ENCODE data around the gene PHRF1.
"Not testable (repeated sequence)": the region's sequence is repeated elsewhere in the genome, so short reads cannot be mapped to it uniquely, and the experiment has no call there.

The PHRF1 gene

GRCh38 chr11:568306-569157 lies 7.7 kb upstream of the PHRF1 start:
- no peak for TF ChIP-seq EZH2phosphoT487 (IDR thresholded peaks at IDR 0.05; ENCODE audit: low read depth)
- peaks cover 19% of the 10 kb centered on the region for H4K20me1 ChIP-seq (ENCODE audit: insufficient read depth, low read length)
- peak overlapping the region; percentile 80 for H3K9ac ChIP-seq (ENCODE audit: low read length)
- peaks cover 14% of the 10 kb centered on the region for H3K4me1 ChIP-seq (ENCODE audit: low read length)
- peak overlapping the region; percentile 86 for H3K4me3 ChIP-seq (ENCODE audit: low read length)
- H3K27ac ChIP-seq (ENCODE audit: low read length) = peak overlapping the region; percentile 11; the same call in 1 of the 2 replicates
- H3K79me2 ChIP-seq (ENCODE audit: low read length) = peaks cover 16% of the 10 kb centered on the region
- no peak overlapping the region for H2AFZ ChIP-seq (ENCODE audit: low read depth, low read length)
- peak overlapping the region; percentile 94 for H3K4me2 ChIP-seq (ENCODE audit: low read length)
- H3K27me3 ChIP-seq (ENCODE audit: low read depth, low read length) = no peaks in the 10 kb centered on the region
- H3K36me3 ChIP-seq (replicated peaks; ENCODE audit: low read depth, low read length) = peaks cover 23% of the 10 kb centered on the region
- H3K9me3 ChIP-seq (ENCODE audit: insufficient read depth, low read length) = no peaks in the 10 kb centered on the region

- peak overlapping the region; percentile 86 for H3K4me3 ChIP-seq (ENCODE audit: low read length)
- H2AFZ ChIP-seq (ENCODE audit: low read depth, low read length) = no peak overlapping the region
- H3K9me3 ChIP-seq (ENCODE audit: insufficient read depth, low read length) = no peaks in the 10 kb centered on the region
- peaks cover 16% of the 10 kb centered on the region for H3K79me2 ChIP-seq (ENCODE audit: low read length)
- peak overlapping the region; percentile 84 for H3K4me2 ChIP-seq (ENCODE audit: low read length)
- H3K27me3 ChIP-seq (ENCODE audit: low read depth, low read length) = no peaks in the 10 kb centered on the region
- TF ChIP-seq CTCF (IDR thresholded peaks at IDR 0.05; ENCODE audit: low read depth, low read length) = no peak
- no peak for TF ChIP-seq EZH2phosphoT487 (IDR thresholded peaks at IDR 0.05; ENCODE audit: low read depth)
- H3K9ac ChIP-seq (ENCODE audit: low read length) = peak overlapping the region; percentile 80
- peak overlapping the region; percentile 11; the same call in 1 of the 2 replicates for H3K27ac ChIP-seq (ENCODE audit: low read length)
- H3K4me1 ChIP-seq (ENCODE audit: low read length) = peaks cover 14% of the 10 kb centered on the region
- peaks cover 15% of the 10 kb centered on the region for H4K20me1 ChIP-seq (ENCODE audit: insufficient read depth, low read length)
- peaks cover 23% of the 10 kb centered on the region for H3K36me3 ChIP-seq (replicated peaks; ENCODE audit: low read depth, low read length)
Observed at GRCh38 chr11:569158-569885, 6.9 kb upstream of the PHRF1 start.

- Histone ChIP-seq H3K4me1 (ENCODE audit: low read length) (peaks cover 16% of the 10 kb centered on the region), H2AFZ (ENCODE audit: low read depth, low read length) (no peak overlapping the region), H4K20me1 (ENCODE audit: insufficient read depth, low read length) (peaks cover 7% of the 10 kb centered on the region), H3K27ac (ENCODE audit: low read length) (no peak overlapping the region), H3K4me2 (ENCODE audit: low read length) (no peak overlapping the region), H3K4me3 (ENCODE audit: low read length) (no peak overlapping the region), H3K36me3 (replicated peaks; ENCODE audit: low read depth, low read length) (peaks cover 12% of the 10 kb centered on the region), H3K27me3 (ENCODE audit: low read depth, low read length) (no peaks in the 10 kb centered on the region), H3K79me2 (ENCODE audit: low read length) (peaks cover 16% of the 10 kb centered on the region), H3K9me3 (ENCODE audit: insufficient read depth, low read length) (no peaks in the 10 kb centered on the region), H3K9ac (ENCODE audit: low read length) (no peak overlapping the region)
- TF ChIP-seq CTCF (IDR thresholded peaks at IDR 0.05; ENCODE audit: low read depth, low read length) = no peak
Observed at GRCh38 chr11:571802-572185, 4.5 kb upstream of the PHRF1 start.

- no peak for TF ChIP-seq CTCF (IDR thresholded peaks at IDR 0.05; ENCODE audit: low read depth, low read length)
- no peak for TF ChIP-seq EZH2phosphoT487 (IDR thresholded peaks at IDR 0.05; ENCODE audit: low read depth)
- Histone ChIP-seq H3K27ac (ENCODE audit: low read length) (no peak overlapping the region), H3K9ac (ENCODE audit: low read length) (no peak overlapping the region), H3K4me2 (ENCODE audit: low read length) (no peak overlapping the region), H2AFZ (ENCODE audit: low read depth, low read length) (no peak overlapping the region), H3K9me3 (ENCODE audit: insufficient read depth, low read length) (no peaks in the 10 kb centered on the region), H3K36me3 (replicated peaks; ENCODE audit: low read depth, low read length) (peaks cover 10% of the 10 kb centered on the region), H3K27me3 (ENCODE audit: low read depth, low read length) (no peaks in the 10 kb centered on the region), H3K4me1 (ENCODE audit: low read length) (peaks cover 20% of the 10 kb centered on the region), H3K4me3 (ENCODE audit: low read length) (no peak overlapping the region), H3K79me2 (ENCODE audit: low read length) (peaks cover 20% of the 10 kb centered on the region), H4K20me1 (ENCODE audit: insufficient read depth, low read length) (peaks cover 15% of the 10 kb centered on the region)
Observed at GRCh38 chr11:573146-573759, 3.0 kb upstream of the PHRF1 start.

- Histone ChIP-seq H4K20me1 (ENCODE audit: insufficient read depth, low read length) (peaks cover 23% of the 10 kb centered on the region), H3K36me3 (replicated peaks; ENCODE audit: low read depth, low read length) (peaks cover 13% of the 10 kb centered on the region), H3K4me1 (ENCODE audit: low read length) (peaks cover 27% of the 10 kb centered on the region), H3K79me2 (ENCODE audit: low read length) (peaks cover 28% of the 10 kb centered on the region)
- not testable (repeated sequence) for H3K4me3 ChIP-seq (ENCODE audit: low read length); H3K27ac ChIP-seq (ENCODE audit: low read length); H2AFZ ChIP-seq (ENCODE audit: low read depth, low read length); H3K9me3 ChIP-seq (ENCODE audit: insufficient read depth, low read length); H3K4me2 ChIP-seq (ENCODE audit: low read length); H3K9ac ChIP-seq (ENCODE audit: low read length); H3K27me3 ChIP-seq (ENCODE audit: low read depth, low read length)
Observed at GRCh38 chr11:574031-574570, 2.2 kb upstream of the PHRF1 start.

Measured in OCI-LY3 (cell line).